HuH-7 (cell line): ENCODE data around the gene REPIN1.

Source experiments
- DNase-seq: peaks from one replicate; pipeline ENCODE4 v3.0.0; 2011; ENCODE audit warnings: low spot score

Gene REPIN1

GRCh38 chr7:150396426-150396825 is 27.8 kb downstream of the REPIN1 start:
- no peak for DNase-seq

GRCh38 chr7:150396851-150397260 is 28.2 kb downstream of the REPIN1 start:
- DNase-seq: no peak

- no peak for DNase-seq
Measured at GRCh38 chr7:150397346-150398107, 28.9 kb downstream of the REPIN1 start.

GRCh38 chr7:150398108-150398964 is 29.7 kb downstream of the REPIN1 start:
- no peak for DNase-seq

GRCh38 chr7:150398965-150399320 is 30.3 kb downstream of the REPIN1 start:
- DNase-seq: no peak

- DNase-seq: no peak
Measured at GRCh38 chr7:150399421-150400007, 30.9 kb downstream of the REPIN1 start.

- DNase-seq: no peak
Measured at GRCh38 chr7:150400008-150400787, 31.6 kb downstream of the REPIN1 start.

- no peak for DNase-seq
Measured at GRCh38 chr7:150400788-150401423, 32.3 kb downstream of the REPIN1 start.

GRCh38 chr7:150401424-150401790 is 32.8 kb downstream of the REPIN1 start:
- no peak for DNase-seq

GRCh38 chr7:150401861-150402631 is 33.4 kb downstream of the REPIN1 start:
- DNase-seq: no peak

GRCh38 chr7:150402671-150403321 is 34.2 kb downstream of the REPIN1 start:
- DNase-seq: no peak

- no peak for DNase-seq
Measured at GRCh38 chr7:150403376-150404171, 35.0 kb downstream of the REPIN1 start.

- DNase-seq: no peak
Measured at GRCh38 chr7:150404172-150404804, 35.7 kb downstream of the REPIN1 start.

GRCh38 chr7:150404805-150405583 is 36.4 kb downstream of the REPIN1 start:
- peak; percentile 95 for DNase-seq

- DNase-seq: no peak
Measured at GRCh38 chr7:150405584-150406311, 37.1 kb downstream of the REPIN1 start.

GRCh38 chr7:150406312-150406566 is 37.6 kb downstream of the REPIN1 start:
- peak; percentile 45 for DNase-seq

GRCh38 chr7:150406567-150407421 is 38.2 kb downstream of the REPIN1 start:
- peak; percentile 57 for DNase-seq
